IPS DF 4.7 (cell line): Measurements from ENCODE around the gene NKX2-3.

Experiments used
- DNase-seq: peaks from one replicate; pipeline ENCODE4 v3.0.0-alpha.2; 2013; ENCODE audit warnings: low spot score; ENCODE audit errors: extremely low read depth

Gene NKX2-3

DNA sequence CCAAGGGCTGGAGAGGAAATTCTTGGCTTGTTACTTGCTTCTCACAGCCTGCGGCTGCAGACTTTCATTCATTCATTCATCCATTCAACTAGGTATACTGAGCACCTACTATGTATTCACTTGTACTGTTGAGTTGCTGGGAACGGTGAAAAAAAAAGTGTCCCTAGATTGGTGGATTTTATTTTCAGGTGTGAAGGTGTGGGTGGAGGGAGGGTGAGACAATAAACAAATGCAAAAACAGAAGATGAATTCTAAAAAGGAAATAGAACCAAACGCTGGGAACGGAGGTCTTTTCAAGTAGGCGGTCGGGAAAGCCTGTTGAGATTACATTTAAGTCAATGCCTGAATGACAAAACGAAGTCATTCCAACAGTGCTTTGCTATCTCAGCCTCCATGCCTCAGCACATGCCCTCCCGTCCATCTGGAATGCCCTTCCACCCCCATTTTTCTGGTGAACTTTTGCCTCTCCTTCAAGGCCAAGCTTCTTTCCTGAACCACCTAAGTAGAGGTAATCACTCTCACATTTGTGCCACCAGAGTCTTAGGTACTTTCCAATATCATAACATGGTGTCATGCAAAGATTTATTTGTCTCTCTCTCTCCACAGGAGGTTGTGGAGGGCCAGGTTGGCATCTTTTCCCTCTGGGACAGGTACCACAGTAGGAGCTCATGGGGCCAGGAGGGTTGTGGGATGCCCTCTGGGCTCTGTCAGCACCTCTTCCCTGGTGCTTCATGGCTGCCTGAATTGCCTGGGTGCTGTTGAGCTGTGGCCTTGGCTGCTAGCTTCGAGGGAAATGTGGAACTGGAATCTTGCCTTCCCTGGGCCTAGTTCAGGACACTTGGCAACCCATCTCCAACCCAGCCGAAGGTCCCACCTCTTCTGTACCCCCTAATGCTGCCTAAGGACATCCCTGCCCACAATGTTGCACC lies 5.5 kb downstream of the NKX2-3 start:
- DNase-seq: no peak

DNA sequence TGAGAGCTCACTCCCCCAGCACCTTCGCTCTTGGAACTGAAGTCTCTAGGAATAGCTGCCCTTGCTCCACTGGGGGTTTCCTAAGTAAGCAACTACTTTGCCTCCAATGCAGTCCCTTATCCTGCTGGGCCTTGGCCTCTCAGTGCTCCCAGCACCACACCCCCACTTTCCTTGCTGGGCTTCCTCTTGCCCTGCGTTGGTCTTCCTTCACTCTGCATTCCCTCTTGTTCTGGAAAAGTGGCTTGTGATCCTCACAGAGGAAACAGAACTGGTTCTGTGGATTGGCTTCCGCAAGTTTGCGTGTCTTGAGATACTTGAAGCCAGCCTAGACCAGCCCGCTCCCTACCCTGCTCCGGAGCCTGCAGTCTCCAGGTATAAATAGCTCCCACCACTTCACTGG lies 6.4 kb downstream of the NKX2-3 start:
- DNase-seq: no peak

DNA sequence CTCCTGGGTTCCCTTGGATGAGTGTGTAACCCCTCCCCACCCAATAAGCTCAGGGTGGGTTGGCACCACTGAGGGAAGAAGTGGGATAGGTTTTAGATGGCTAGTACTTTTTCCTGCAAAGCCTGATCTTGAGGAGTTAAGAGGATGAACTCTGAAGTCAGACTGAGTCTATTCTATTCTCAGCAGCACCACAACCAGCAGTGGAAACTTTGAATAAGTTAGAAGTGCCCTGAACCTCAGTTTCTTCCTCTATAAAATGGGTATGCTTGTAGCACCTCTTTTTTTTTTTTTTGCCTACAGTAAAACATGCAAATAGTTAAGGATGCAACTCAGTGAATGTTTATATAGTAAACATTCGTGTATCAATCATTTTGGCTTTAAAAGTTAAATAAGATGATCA lies 7.1 kb downstream of the NKX2-3 start:
- no peak for DNase-seq

DNA sequence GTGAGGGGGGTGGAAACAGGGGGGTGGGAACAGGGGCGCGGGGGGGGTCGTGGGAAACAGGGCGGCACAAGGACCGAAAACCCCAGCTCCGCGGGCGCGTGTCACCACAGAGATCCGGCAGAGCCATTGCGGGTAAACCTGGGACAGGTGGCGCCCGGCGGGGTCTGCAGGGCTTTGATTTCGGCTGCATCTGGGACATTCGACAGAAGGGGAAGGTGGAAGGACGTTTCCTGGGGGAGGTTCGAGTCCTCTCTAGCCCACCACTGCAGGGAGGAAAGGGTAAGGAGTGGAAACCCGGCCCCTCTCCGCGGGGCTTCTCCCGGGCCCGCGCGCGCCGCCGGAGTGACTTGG lies 7.5 kb downstream of the NKX2-3 start:
- DNase-seq: no peak

DNA sequence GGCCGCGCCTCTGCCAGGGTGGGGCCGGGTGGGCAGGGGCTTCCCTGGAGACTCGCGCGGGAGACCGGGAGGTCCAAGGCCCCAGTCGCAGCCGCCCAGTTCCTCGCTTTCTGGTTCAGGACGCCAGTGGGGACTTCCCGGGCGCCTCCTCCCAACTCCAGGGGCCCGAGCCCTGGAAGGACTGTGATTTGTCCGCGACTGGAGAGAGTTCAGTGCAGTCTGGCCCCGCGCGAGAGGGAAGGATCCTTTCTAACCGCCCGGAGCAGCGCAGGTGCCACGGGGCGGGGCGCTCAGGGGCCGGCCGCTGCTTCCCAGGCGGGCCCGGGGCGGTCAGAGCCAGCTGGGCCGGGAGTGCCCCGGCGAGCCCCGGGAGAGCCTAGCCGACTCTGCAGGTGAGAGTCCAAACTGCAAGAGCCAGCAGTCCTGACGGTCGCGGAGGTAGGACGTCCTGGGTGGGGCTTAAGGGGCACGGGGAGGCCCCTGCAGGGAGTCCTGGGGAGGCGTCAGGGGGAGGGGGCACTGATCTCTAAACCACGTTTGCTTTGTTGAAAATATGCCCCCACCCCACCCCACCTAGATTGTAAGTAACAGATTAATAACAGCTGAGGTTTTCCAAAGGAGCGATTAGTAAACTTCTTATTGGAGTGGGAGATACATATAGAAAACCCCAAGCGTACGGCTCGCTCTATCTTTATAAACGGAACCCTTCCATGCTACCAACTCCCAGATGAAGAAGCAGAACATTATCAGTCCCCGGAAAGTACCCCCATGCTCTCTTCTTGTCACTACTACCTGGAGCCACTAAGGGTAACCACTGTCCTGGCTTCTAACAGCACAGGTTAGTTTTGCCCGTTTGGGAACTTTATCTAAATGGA lies 8.2 kb downstream of the NKX2-3 start:
- no peak for DNase-seq

DNA sequence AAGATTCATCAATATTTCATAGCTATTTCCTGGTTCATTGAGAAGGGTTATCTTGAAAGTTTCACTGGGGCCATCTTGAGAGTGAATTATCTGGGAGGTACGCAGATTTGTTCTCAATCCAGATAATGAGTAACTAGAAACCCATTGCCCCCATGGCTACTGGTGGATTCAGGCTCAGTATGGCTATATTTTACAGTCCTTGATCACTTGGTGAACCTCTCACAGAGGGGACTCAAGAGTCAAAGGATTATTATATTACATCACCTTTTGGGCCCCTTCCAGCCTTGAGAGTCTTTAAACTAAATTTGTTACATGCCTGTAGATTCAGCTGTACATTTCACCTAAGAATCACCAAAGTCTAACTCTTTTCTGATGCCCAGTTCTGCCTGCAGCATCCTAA lies 11.6 kb downstream of the NKX2-3 start:
- no peak for DNase-seq

DNA sequence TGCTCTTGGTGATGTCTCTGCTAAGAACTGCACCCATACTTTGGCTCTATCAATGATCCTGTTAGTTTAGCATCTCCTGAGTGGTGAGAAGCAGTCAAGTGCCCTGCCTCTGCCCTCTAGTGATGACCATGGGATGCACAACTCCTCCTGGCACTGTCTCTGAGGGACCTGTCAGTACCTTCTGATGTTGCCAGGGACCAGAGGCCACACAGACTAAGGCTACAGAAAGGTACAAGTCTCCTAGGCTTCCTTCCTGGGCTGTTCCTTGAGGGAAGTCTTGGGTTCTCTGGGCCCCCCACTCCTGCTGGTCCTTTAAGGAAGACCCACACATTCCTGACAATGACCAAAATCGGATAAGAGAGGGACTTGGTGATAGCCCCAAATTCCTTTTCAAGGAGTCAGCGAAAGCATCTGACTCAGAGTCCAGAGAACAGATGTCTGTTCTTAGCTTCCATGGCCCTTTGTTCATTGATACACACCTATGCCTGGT lies 15.3 kb downstream of the NKX2-3 start:
- no peak for DNase-seq

DNA sequence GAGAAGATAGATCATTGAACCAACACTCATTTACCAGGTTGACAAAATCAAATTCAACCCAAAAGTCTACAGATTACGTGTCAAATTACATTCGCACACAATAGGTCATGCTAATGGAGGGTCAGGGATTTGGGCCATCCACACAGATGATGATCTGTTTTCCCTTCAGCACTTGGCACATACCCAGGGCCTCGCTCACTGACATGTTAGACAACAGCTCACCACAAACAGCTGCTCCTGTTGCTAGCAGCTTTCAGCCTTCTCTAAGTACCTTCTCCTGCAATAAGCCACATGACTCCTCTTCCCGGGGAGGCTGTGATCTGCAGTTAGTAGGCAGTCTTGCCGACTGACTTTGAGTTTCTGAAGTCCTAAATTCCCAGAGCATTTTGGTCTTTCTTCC lies 18.4 kb downstream of the NKX2-3 start:
- DNase-seq: no peak

DNA sequence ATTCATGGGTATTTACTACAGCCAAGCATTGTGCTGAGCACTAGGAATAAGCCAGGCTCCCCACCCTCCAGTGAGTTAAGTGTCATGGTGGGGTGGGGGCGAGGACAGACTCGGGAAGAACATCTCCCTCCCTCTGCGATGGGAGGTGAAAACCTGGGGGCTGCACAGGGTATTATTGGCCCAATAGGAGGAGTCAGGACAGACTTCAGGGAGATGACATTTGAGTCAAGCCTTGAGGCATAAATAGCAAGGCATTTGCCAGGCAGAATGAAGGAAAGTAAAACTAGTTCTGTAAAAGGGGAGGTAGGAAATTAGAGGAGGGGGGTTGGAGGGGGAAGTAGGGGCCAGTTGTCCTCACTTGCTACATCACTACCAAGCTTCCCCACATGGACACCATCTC lies 18.9 kb downstream of the NKX2-3 start:
- no peak for DNase-seq

DNA sequence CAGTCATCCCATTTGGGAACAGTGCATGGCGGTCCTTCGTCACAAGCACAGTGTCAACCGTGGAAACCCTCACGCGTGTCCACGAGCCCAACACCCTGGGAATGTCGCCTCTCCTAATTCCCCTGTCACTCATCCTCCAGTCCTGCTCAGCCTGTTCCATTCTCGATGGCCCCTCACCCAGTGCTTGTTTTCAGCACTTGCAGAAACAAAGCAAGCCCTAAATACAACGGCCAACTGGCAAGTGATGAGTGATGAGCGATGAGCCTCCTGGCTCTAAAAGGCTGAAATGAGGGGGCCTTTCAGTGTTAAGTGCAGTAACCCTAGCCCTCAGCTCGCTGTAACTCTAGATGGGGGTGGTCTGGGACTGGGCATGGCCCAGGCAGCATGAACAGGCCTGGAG lies 22.6 kb downstream of the NKX2-3 start:
- no peak for DNase-seq

DNA sequence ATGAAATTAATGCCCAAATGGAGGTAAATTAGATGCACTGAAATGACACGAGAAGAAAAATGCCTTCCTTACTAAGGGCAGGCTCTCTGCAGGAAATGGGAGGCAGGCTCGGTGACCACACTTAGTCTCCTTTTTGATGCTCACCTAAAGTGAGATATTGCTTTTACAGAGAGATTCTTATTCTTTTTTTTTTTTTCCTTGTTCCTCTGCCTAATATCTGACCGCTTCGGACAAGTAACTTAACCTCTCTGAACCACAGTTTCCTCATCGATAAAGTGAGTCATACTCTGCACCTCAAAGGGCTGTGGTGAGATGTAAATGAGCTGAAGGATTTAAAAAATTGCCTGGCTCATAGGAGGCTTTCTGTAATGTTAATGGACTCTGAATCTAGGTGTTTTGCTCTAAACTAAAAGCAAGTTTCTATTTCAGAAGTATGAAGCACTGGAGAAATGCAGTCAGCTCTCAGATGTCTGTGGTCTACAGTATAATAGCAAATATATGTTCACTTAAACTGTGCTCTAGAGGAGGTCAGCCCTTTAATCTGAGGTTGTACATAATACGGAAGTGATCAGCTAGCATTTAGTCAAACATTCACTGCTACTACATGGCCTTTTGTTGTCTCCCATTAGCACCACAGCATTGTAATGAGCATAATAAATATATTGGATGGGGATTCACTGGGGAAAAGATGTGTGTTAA lies 23.2 kb downstream of the NKX2-3 start:
- DNase-seq: no peak

DNA sequence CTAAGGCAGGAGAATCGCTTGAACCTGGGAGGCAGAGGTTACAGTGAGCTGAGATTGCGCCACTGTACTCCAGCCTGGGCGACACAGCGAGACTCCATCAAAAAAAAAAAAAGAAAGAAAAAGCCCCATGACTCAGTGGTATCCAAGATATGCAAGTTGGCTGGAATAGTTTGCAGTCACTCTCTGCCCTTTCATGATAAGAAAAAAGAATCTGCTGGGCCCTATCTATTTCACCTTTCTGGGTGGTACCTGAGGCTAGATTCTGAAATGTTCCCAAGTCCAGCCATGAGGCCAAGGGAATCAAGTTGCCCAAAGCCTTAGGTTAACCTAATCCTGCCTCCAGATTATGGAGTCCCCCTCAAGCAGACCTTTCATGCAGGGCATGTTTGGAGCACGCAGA lies 24.3 kb downstream of the NKX2-3 start:
- DNase-seq: no peak

DNA sequence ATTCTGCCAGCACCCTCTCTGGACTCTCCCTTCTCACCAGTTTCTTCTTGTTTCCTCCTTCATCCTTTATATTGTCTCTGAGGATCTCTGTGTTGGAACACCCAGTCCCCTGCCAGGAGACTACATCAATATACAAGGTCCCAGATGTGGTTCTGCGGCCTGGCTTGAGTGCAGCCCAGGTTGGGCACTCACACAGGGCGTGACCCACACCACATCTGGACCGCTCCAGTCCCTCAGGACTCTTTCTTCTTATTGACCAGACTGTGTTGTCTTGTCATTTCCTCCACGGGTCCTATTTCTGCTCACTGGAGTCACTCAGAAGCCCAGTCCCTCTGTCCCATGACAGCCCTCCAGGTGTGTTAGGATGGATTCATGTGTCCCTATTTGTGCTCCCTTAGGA lies 26.0 kb downstream of the NKX2-3 start:
- no peak for DNase-seq

DNA sequence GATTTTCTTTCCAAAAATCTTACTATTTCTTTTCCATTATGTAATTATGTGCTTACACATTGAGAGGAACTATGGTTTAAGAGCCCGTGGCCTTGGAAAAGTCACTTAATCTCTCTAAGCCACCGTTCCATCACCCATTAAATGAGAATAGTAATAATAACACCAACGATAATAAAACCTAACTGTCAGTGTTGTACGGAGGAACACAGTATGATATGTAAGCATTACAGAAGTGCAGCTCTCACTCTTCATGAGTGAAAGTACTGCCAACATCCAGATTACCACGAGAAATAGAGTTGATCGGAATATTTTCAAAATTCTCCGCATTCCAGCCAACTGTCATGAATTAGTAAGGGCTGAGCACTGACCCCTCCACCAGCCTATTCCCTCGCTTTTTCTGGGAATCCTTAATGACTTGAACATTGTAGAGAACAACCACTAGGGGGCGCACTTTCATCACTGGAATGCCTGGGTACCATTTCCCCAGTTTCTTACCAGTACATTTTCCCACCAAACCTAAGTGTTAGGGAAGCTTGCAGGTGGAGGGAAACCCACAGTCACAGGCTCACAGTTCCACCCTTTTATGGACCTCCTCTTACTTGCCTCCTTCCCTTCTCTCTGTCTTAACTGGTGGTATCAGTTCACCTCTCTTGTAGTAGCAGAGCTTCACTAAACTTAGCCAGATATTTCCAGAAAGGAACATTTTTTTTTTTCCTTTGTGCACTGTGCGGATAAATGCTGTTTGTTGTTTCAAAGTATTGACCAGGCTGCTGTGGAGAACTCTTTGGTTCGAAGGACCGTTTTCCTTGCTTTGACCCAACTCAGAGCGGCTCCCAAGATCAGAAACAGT lies 27.8 kb downstream of the NKX2-3 start:
- DNase-seq: no peak

DNA sequence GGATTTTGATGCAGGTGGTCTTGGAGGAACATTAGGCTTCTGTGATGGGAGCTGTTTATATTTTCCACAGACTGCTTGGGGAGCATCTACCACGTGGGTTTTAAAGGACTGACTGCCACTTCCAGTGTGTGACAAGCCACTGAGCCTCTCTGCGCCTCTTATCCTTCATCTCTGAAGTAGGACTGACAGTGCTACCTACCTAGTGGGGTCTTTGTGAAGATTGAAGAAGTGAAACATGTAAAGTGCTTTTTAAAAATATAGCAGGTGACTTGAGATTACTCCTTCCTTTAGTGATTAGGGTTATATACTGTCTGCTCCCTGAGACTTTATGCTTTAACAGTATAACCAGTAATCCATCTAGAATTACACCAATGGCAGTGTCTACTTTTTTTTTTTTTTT lies 29.9 kb downstream of the NKX2-3 start:
- DNase-seq: no peak

DNA sequence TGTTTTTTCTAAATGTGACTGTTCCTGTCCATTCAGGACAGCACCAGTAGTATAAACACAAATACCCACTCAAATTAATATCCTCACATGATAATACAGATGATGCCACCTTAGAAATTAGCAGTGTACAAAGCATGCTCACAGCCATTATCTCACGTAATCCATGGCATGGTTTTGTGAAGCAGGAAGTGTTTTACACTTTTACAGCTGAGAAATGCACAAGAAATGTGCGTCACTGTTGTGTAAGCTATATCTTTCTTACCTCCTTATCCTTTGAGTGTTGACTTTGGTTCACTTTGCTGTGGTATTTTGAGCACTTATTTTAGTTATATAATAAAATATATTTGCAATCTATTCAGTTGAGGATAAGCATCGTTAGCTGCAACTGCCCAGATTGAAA lies 31.6 kb downstream of the NKX2-3 start:
- DNase-seq: no peak

DNA sequence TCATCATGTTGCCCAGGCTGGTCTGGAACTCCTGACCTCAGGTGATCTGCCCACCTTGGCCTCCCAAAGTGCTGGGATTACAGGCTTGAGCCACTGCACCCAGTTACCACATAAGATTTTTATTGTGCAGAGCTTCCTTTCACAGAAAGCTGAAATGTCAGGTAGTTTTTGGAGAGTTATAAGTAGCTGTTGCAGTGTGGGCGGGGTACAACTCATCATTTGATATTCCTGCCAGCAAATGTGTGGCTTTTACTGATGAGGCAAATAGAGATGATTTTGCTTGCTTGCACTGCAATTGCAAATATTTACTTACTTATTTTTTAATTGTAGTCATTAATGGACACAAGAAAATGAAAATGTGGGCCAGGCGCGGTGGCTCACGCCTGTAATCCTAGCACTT lies 32.4 kb downstream of the NKX2-3 start:
- DNase-seq: no peak

DNA sequence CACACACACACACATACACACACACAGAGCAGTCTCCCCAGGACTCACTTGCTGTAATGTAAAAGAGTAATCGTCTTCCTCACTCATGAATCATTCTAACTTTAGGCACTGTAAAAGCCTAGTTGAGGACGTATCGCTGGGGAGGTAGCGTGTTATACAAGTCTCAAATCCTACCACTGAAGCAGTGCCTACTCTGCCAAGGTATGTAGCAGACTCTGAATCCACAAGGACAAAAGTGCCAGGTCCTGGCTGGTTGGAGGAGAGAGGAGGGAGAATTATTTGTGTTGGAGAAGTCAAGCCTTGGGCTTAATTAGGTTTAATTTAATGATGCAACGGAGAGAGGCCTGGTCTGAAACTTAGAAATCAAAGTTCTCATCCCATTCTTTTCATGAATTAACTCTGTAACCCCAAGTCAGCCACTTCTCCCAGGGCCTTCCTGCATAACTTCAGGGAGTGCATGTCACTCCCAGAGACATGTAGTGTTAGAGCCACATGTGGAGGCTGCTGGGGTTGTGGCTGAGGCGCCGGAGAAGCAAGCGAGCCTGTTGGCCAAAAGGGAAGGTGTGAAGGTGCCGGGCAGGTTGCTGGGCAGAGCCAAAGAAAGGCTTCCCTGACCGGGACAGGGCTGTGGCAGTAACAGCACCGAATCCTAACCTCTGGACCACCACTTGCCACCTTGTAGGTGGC lies 36.7 kb downstream of the NKX2-3 start:
- no peak for DNase-seq

DNA sequence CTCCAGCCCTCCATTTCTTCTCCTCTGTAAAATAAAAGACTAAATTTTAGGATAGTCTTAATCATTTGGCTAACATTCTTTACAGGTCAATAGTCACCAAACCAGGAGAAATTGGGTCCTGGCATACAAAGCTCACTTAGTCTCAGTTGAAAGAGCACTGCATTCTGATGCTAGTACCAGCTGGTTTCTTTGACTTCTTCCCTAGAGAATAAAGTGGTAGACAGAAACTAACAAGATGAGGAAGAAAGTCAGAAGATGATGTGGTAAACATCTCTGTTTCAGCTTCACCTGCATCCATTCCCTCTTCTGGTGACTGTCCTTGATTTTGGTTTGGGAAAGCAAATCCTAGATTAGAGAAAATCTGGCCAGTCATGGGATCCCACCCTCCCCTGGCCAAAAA lies 37.2 kb downstream of the NKX2-3 start:
- DNase-seq: no peak

DNA sequence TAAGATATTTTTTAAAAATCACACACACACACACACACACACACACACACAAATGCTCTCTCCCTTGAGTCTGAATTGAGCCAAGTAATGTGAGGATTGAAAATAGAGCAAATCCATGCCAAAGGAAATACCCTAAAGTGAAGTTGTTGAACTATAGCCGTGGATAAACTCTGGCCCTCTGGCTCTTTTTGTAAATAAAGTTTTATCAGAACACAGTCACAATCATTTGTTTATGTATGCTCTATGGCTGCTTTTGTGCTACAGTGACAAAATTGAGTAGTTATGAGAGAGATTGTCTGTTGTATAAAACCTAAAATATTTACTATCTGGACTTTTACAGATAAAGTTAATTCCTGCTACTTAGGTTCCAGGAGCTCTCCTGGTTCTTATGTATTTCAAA lies 39.1 kb downstream of the NKX2-3 start:
- no peak for DNase-seq
